ENCODE measurements around the gene MARVELD2.

Gene MARVELD2

GRCh38 chr5:69489246-69489645 is 74.3 kb downstream of the MARVELD2 start:
- no peak for DNase-seq (ENCODE audit: low read depth)
- H3K4me3 ChIP-seq (ENCODE audit: low read depth, low read length) = no peak overlapping the region
- in situ Hi-C loops (cut with HindIII; ENCODE audit: low sequenced_read_pairs) = no loop called here
- TF ChIP-seq, protein P1, sequence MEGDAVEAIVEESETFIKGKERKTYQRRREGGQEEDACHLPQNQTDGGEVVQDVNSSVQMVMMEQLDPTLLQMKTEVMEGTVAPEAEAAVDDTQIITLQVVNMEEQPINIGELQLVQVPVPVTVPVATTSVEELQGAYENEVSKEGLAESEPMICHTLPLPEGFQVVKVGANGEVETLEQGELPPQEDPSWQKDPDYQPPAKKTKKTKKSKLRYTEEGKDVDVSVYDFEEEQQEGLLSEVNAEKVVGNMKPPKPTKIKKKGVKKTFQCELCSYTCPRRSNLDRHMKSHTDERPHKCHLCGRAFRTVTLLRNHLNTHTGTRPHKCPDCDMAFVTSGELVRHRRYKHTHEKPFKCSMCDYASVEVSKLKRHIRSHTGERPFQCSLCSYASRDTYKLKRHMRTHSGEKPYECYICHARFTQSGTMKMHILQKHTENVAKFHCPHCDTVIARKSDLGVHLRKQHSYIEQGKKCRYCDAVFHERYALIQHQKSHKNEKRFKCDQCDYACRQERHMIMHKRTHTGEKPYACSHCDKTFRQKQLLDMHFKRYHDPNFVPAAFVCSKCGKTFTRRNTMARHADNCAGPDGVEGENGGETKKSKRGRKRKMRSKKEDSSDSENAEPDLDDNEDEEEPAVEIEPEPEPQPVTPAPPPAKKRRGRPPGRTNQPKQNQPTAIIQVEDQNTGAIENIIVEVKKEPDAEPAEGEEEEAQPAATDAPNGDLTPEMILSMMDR (IDR thresholded peaks at IDR 0.05; ENCODE audit: low read depth, low read length, missing control alignments) = no peak

DNA sequence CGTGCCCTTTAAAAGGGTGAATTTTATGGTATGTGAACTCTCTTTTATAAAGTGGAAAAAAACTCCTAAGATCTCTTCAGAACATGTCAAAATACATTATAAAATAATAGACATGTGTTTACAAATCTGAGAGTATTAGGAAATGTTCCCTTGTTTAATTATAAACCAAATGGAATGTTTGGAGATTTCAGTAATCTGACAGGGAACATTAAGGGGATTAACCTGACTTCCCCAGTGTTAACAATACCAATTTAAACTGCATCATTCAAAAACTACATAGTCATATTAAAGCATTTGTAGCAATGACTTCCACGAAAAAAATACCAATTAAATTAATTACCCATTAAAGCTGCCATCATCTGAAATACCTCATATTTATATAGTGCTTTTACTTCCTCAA is 76.1 kb downstream of the MARVELD2 start:
- H3K4me3 ChIP-seq (ENCODE audit: low read depth, low read length) = no peak overlapping the region

DNA sequence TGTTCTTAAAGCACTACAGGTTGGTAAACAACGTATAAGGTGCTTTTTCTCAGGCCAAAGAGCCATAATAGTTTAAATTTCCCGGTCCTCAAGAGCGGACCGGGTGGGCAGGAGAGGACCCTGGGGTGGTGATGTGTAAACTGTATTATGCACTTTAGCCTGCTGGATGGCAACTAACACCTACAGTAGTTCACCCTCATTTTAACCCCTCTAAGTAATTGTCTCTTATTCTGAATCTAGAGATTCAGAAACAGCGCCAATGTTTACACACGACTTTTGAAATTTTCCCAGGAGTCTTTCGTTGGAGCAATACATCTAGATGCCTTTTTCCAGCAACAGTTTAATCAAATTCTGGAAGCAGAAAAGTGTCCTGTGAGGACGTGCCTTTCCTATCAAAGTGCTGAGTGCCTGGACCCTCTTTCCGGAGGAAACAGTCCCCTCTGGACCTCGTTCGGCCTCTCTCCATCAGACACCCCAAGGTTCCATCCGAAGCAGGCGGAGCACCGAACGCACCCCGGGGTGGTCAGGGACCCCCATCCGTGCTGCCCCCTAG is 77.0 kb downstream of the MARVELD2 start:
- DNase-seq (ENCODE audit: low read depth) = no peak
- in situ Hi-C loops (cut with HindIII; ENCODE audit: low sequenced_read_pairs) = no loop called here
- H3K4me3 ChIP-seq (ENCODE audit: low read depth, low read length) = peak overlapping the region; percentile 60
- TF ChIP-seq, protein P1 (IDR thresholded peaks at IDR 0.05; ENCODE audit: low read depth, low read length, missing control alignments) = no peak

More for the DNA sequence above, 76.1 kb downstream of the MARVELD2 start:
- no peak for DNase-seq (ENCODE audit: low read depth)
- in situ Hi-C loops (cut with HindIII; ENCODE audit: low sequenced_read_pairs) = no loop called here
- TF ChIP-seq, protein P1 (IDR thresholded peaks at IDR 0.05; ENCODE audit: low read depth, low read length, missing control alignments) = no peak

DNA sequence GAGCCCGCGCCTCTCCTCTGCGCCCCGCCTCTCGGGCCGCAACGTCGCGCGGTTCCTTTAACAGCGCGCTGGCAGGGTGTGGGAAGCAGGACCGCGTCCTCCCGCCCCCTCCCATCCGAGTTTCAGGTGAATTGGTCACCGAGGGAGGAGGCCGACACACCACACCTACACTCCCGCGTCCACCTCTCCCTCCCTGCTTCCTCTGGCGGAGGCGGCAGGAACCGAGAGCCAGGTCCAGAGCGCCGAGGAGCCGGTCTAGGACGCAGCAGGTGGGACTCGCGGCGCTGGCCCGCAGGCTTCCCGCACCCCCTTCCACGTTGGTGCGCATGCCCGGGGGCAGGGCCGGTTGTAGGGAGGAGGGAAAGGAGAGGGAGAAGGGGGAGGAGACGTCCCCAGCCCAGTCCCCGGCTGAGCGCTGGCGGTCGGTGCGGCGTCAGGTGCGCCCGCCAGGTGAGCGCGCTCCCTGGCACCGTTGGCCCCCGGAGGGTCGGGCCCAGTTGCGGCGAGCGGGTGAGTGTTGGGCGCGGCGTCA is 77.5 kb downstream of the MARVELD2 start, which contains the start of gene OCLN:
OCLN (plus strand) TSS at position 400 of the 532 bp plus-strand sequence. CDS start 11,455 bp downstream, outside the sequence.
- TF ChIP-seq, protein P1 (IDR thresholded peaks at IDR 0.05; ENCODE audit: low read depth, low read length, missing control alignments) = no peak
- H3K4me3 ChIP-seq (ENCODE audit: low read depth, low read length) = peak within 1 kb of the TSS; percentile 60
- in situ Hi-C loops (cut with HindIII; ENCODE audit: low sequenced_read_pairs) = no loop called here
- DNase-seq (ENCODE audit: low read depth) = no peak

DNA sequence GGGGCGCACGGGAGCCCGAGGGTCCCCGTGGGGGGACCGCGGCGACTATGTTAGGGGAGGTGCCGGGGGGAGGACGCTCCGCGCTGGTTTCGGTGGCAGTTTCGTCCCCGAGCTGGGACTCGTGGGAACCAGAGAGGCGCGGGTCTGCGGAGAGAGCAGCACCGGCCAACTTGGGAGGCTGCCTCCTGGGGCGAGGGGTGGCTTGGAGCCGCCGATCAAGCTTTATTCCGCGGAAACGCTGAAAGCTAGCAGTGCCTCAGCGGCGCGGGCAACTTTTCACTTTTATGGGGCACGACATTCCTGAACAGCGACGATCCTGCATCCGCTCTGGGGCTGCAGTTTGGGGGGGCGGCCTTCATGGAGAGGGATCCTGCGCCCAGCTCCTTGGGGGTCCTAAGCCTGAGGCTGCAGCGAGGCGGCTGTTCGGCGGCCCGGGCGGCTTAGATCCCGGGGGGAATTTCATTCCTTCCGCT is 78.0 kb downstream of the MARVELD2 start:
- peak overlapping the region; percentile 60 for H3K4me3 ChIP-seq (ENCODE audit: low read depth, low read length)
- in situ Hi-C loops (cut with HindIII; ENCODE audit: low sequenced_read_pairs) = no loop called here
- no peak for DNase-seq (ENCODE audit: low read depth)
- TF ChIP-seq, protein P1 (IDR thresholded peaks at IDR 0.05; ENCODE audit: low read depth, low read length, missing control alignments) = no peak

GRCh38 chr5:69493396-69494133 is 78.6 kb downstream of the MARVELD2 start:
- in situ Hi-C loops (cut with HindIII; ENCODE audit: low sequenced_read_pairs) = no loop called here
- H3K4me3 ChIP-seq (ENCODE audit: low read depth, low read length) = peak overlapping the region; percentile 60
- DNase-seq (ENCODE audit: low read depth) = no peak
- TF ChIP-seq, protein P1 (IDR thresholded peaks at IDR 0.05; ENCODE audit: low read depth, low read length, missing control alignments) = no peak
